Measurements from ENCODE around the gene NFRKB.

Gene NFRKB

GRCh38 chr11:129866311-129866710 lies 29.1 kb downstream of the NFRKB start:
- H3K27me3 ChIP-seq (ENCODE audit: control insufficient read depth, insufficient read depth, low read length), result no peaks in the 10 kb centered on the region
- H3K4me1 ChIP-seq, result no peaks in the 10 kb centered on the region
- no peak overlapping the region for H3K4me3 ChIP-seq (ENCODE audit: low read depth, low read length)
- no peaks in the 10 kb centered on the region for H3K9me3 ChIP-seq (ENCODE audit: control insufficient read depth, low read length)
- H3K36me3 ChIP-seq (ENCODE audit: control insufficient read depth, insufficient read depth, low read length), result no peaks in the 10 kb centered on the region
- no peak overlapping the region for H3K4me2 ChIP-seq (ENCODE audit: low read length)
- no peak overlapping the region for H2AFZ ChIP-seq
- H3K27ac ChIP-seq, result no peak overlapping the region
- H3K79me2 ChIP-seq, result no peaks in the 10 kb centered on the region
- TF ChIP-seq, protein P1, sequence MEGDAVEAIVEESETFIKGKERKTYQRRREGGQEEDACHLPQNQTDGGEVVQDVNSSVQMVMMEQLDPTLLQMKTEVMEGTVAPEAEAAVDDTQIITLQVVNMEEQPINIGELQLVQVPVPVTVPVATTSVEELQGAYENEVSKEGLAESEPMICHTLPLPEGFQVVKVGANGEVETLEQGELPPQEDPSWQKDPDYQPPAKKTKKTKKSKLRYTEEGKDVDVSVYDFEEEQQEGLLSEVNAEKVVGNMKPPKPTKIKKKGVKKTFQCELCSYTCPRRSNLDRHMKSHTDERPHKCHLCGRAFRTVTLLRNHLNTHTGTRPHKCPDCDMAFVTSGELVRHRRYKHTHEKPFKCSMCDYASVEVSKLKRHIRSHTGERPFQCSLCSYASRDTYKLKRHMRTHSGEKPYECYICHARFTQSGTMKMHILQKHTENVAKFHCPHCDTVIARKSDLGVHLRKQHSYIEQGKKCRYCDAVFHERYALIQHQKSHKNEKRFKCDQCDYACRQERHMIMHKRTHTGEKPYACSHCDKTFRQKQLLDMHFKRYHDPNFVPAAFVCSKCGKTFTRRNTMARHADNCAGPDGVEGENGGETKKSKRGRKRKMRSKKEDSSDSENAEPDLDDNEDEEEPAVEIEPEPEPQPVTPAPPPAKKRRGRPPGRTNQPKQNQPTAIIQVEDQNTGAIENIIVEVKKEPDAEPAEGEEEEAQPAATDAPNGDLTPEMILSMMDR (IDR thresholded peaks at IDR 0.05), result no peak
- H3K9ac ChIP-seq, result no peak overlapping the region

DNA sequence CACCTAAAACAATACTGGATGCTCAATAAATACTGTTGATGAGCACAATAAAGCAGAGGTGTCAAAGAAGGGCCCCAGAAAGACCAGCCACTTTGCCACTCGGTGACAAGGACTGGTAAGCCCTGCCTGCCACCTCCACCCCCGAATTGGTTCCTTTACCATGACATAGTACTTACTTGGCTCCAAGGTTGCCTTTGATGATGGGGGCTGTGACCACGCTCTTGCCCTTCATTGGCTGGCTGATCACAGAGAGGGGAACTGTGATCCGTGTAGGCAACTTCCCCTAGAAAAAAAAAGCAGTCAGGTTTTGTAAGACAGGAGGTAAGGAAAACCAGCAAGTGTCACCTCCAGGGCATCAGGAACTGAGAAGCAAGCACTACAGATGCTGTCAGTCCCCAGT lies 29.7 kb downstream of the NFRKB start:
- no peak overlapping the region for H3K9ac ChIP-seq
- H3K4me2 ChIP-seq (ENCODE audit: low read length), result no peak overlapping the region
- no peak overlapping the region for H3K27ac ChIP-seq
- H3K4me1 ChIP-seq, result no peaks in the 10 kb centered on the region
- no peaks in the 10 kb centered on the region for H3K9me3 ChIP-seq (ENCODE audit: control insufficient read depth, low read length)
- no peaks in the 10 kb centered on the region for H3K36me3 ChIP-seq (ENCODE audit: control insufficient read depth, insufficient read depth, low read length)
- H3K27me3 ChIP-seq (ENCODE audit: control insufficient read depth, insufficient read depth, low read length), result no peaks in the 10 kb centered on the region
- no peak overlapping the region for H2AFZ ChIP-seq
- H3K4me3 ChIP-seq (ENCODE audit: low read depth, low read length), result no peak overlapping the region
- no peaks in the 10 kb centered on the region for H3K79me2 ChIP-seq
- TF ChIP-seq, protein P1 (IDR thresholded peaks at IDR 0.05), result no peak

DNA sequence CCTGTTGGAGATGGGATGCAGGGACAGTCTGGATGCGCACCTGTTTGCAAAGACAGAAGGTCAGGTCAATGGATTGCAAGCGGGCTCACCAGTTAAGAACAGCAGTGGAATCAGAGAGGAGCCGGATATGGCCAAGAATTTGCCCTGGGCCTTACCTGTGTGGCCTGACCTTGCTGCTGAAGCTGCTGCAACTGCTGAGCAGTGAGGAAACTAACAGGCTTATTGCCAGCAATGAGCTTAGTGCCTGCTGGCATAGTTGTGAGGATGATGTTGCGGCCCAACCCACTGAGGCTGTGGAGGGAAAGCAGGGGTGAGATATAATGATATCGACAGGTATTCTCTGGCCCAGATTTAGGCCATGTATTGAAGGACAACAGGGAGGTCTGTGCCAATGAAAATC lies 30.6 kb downstream of the NFRKB start:
- H3K27ac ChIP-seq, result no peak overlapping the region
- H3K4me1 ChIP-seq, result no peaks in the 10 kb centered on the region
- no peak overlapping the region for H3K9ac ChIP-seq
- H3K79me2 ChIP-seq, result no peaks in the 10 kb centered on the region
- H3K9me3 ChIP-seq (ENCODE audit: control insufficient read depth, low read length), result no peaks in the 10 kb centered on the region
- no peaks in the 10 kb centered on the region for H3K36me3 ChIP-seq (ENCODE audit: control insufficient read depth, insufficient read depth, low read length)
- no peak overlapping the region for H3K4me3 ChIP-seq (ENCODE audit: low read depth, low read length)
- no peaks in the 10 kb centered on the region for H3K27me3 ChIP-seq (ENCODE audit: control insufficient read depth, insufficient read depth, low read length)
- H2AFZ ChIP-seq, result no peak overlapping the region
- TF ChIP-seq, protein P1 (IDR thresholded peaks at IDR 0.05), result no peak
- no peak overlapping the region for H3K4me2 ChIP-seq (ENCODE audit: low read length)

- Histone ChIP-seq H3K36me3 (ENCODE audit: control insufficient read depth, insufficient read depth, low read length) (no peaks in the 10 kb centered on the region), H3K9ac (no peak overlapping the region), H3K27ac (no peak overlapping the region)
Observed at GRCh38 chr11:129861702-129862522, 33.5 kb downstream of the NFRKB start.

More at GRCh38 chr11:129861702-129862522, 33.5 kb downstream of the NFRKB start:
- H3K27me3 ChIP-seq (ENCODE audit: control insufficient read depth, insufficient read depth, low read length), result no peaks in the 10 kb centered on the region
- no peak overlapping the region for H3K4me3 ChIP-seq (ENCODE audit: low read depth, low read length)
- H3K79me2 ChIP-seq, result no peaks in the 10 kb centered on the region
- no peaks in the 10 kb centered on the region for H3K4me1 ChIP-seq
- TF ChIP-seq, protein P1 (IDR thresholded peaks at IDR 0.05), result no peak
- no peaks in the 10 kb centered on the region for H3K9me3 ChIP-seq (ENCODE audit: control insufficient read depth, low read length)
- H2AFZ ChIP-seq, result no peak overlapping the region
- no peak overlapping the region for H3K4me2 ChIP-seq (ENCODE audit: low read length)
